ENCODE measurements around the gene PWWP2B.
A peak's percentile ranks its signal among the peaks of the same experiment; 100 is the strongest.

PWWP2B gene

DNA sequence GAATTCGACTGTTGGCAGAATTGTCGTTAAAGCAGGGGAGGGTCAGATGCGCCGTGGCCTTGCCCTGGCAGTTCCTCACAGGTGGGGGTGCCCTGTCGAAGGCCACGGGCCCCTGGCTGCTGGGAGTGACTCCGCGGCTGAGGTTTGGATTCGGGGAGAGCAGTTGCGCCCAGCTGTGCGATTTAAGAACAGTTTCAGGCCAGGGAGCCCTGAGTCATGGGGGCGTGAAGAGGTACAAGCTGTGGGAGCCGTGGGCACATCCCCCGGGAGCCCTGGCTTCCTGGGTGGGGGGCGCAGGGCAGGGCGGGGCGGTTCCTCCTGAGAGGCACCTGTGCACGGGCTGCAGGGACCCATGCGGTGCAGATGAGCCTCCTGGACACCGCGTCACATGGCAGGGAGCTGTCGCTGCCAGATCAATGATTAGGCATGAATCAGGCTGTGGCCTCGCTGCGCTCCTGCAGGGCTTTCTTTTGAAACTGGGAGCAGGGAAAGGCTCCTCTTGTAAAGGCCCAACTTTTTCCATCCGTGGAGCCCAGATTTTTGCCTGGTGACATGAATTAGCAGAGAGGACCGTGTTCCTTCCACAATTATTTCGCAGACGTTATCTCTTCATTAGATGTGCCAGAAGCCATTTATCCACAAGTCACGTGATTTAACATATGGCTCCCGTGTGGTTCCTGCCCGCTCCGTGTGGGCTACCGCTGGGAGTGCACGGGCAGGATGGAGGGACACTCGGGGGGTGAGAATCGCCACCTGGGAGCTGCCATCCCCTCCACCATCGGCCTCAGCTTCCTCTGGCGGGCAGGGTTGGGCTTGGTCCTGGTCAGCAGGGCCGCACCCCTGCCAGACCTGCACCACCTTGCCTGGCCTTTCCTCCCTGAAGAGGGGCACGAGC lies 918 bp downstream of the PWWP2B start:
- TF ChIP-seq ZFX (IDR thresholded peaks at IDR 0.05) = peak; percentile 50; the same call in 1 of the 2 replicates
- TF ChIP-seq, protein P1, sequence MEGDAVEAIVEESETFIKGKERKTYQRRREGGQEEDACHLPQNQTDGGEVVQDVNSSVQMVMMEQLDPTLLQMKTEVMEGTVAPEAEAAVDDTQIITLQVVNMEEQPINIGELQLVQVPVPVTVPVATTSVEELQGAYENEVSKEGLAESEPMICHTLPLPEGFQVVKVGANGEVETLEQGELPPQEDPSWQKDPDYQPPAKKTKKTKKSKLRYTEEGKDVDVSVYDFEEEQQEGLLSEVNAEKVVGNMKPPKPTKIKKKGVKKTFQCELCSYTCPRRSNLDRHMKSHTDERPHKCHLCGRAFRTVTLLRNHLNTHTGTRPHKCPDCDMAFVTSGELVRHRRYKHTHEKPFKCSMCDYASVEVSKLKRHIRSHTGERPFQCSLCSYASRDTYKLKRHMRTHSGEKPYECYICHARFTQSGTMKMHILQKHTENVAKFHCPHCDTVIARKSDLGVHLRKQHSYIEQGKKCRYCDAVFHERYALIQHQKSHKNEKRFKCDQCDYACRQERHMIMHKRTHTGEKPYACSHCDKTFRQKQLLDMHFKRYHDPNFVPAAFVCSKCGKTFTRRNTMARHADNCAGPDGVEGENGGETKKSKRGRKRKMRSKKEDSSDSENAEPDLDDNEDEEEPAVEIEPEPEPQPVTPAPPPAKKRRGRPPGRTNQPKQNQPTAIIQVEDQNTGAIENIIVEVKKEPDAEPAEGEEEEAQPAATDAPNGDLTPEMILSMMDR (conservative IDR thresholded peaks at IDR 0.05) = no peak
- peak overlapping the region; percentile 97 for H3K27ac ChIP-seq

- H3K27ac ChIP-seq = peak overlapping the region; percentile 97
- no peak for TF ChIP-seq ZFX (IDR thresholded peaks at IDR 0.05)
- TF ChIP-seq, protein P1 (conservative IDR thresholded peaks at IDR 0.05) = no peak
These were observed 1.6 kb downstream of the PWWP2B start for GRCh38 chr10:132398566-132398991.

- peak overlapping the region; percentile 97 for H3K27ac ChIP-seq
- no peak for TF ChIP-seq ZFX (IDR thresholded peaks at IDR 0.05)
- TF ChIP-seq, protein P1 (conservative IDR thresholded peaks at IDR 0.05) = no peak
These were observed 2.4 kb downstream of the PWWP2B start for GRCh38 chr10:132399117-132400035.

GRCh38 chr10:132400041-132400546 lies 3.1 kb downstream of the PWWP2B start:
- peak overlapping the region; percentile 97 for H3K27ac ChIP-seq
- TF ChIP-seq, protein P1 (conservative IDR thresholded peaks at IDR 0.05) = no peak
- TF ChIP-seq ZFX (IDR thresholded peaks at IDR 0.05) = no peak

DNA sequence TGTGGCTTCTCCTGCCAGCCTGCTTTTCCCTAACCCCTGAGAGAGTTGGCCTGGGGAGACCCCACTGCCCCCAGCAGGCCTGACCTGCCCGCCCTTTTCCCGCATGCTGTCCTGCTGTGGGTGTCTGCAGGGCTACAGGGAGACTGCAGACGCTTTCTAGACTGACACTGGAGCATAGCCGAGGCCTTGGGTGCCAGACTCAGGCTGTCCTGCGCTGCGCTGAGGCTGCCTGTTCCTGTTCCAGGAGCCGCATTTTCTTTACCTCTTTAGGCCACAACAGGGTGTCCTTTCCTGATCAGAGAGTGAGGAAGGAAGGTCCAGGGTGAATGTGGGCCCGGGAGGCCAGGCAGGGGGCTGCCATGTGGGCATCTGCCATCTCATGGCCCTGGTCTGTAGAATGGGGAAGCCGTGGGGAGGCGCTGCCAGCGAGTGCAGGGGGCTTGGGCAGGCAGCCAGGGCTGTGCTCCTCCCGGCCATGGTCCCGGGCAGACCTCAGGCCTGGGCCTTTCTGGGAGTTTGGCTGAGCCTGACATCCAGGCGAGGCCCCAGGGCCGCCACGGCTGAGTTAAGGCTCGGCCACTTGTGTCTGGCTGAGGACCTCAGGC lies 3.6 kb downstream of the PWWP2B start:
- peak overlapping the region; percentile 97 for H3K27ac ChIP-seq
- TF ChIP-seq, protein P1 (conservative IDR thresholded peaks at IDR 0.05) = no peak
- no peak for TF ChIP-seq ZFX (IDR thresholded peaks at IDR 0.05)

GRCh38 chr10:132401401-132402118 lies 4.6 kb downstream of the PWWP2B start:
- no peak overlapping the region for H3K27ac ChIP-seq
- TF ChIP-seq, protein P1 (conservative IDR thresholded peaks at IDR 0.05) = no peak
- TF ChIP-seq ZFX (IDR thresholded peaks at IDR 0.05) = no peak
